HG03039 (cell line): ENCODE results near the gene MRPS6.

ENCODE experiments used
- ATAC-seq: cut with Tn5 transposase; IDR thresholded peaks from one replicate; pipeline ENCODE4 v1.9.1; 2021; ENCODE audit warnings: mild to moderate bottlenecking, moderate library complexity; ENCODE audit not compliant: unreplicated experiment

Gene MRPS6

DNA sequence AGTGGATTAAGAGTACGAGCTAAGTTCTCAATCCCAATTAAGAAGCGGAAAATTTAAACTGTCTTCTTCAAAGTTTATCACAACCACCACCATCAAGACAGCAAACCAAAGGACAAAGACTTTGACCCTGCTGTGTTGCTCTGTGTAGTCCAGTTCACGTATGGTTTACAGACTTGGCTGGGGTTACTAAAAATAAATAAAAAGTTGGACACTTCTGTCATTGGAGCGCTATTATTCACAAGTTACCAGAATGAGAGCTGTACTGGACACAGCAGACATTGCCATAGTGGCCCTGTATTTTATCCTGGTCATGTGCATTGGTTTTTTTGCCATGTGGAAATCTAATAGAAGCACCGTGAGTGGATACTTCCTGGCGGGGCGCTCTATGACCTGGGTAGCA, 21.6 kb downstream of the MRPS6 start:
- no peak for ATAC-seq

- ATAC-seq, result no peak
Observed at GRCh38 chr21:34097442-34097841, 24.1 kb downstream of the MRPS6 start.

GRCh38 chr21:34100337-34100736, 27.0 kb downstream of the MRPS6 start:
- ATAC-seq, result no peak

DNA sequence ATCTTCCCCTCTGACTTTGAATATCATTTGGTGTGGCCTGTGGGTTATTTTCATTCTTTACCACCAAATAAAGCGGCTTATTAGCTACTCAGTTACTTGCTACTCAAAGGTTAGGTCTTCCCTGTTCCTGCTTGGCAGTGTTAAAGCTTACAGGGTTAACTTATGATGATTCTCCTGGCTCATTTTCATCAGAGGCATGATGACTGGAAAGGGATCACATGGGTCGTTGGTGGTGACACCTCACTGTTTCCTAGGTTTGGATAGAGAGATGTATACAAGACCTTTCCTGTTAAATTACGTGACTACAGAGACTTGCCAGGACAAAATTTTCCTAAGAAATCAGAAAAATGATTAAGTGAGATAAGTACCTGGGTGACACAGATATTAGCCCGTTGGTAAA, 27.4 kb downstream of the MRPS6 start:
- ATAC-seq, result no peak

GRCh38 chr21:34105947-34106541, 32.7 kb downstream of the MRPS6 start:
- ATAC-seq, result no peak

GRCh38 chr21:34107606-34108005, 34.2 kb downstream of the MRPS6 start:
- no peak for ATAC-seq

DNA sequence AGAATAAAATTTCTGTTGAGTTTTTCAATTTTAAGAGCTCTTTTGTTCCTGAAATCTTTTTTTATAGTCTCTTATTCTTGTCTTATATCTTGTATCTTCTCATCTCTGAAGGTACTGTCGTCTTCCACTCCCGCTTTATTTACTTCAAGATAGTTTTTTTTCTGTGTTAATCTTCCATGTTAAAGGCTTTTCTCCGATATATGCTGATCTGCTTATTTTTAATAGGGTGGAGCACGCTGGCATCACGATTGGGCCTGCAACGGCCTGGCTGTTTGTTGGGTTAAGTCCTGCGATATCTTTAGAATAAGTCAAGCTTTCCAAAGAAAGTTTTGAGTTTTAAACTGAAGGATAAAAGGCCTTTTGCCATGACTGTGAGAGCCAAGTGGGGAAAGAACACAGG, 35.7 kb downstream of the MRPS6 start:
- ATAC-seq, result no peak

GRCh38 chr21:34110594-34111202, 37.3 kb downstream of the MRPS6 start:
- ATAC-seq, result no peak

DNA sequence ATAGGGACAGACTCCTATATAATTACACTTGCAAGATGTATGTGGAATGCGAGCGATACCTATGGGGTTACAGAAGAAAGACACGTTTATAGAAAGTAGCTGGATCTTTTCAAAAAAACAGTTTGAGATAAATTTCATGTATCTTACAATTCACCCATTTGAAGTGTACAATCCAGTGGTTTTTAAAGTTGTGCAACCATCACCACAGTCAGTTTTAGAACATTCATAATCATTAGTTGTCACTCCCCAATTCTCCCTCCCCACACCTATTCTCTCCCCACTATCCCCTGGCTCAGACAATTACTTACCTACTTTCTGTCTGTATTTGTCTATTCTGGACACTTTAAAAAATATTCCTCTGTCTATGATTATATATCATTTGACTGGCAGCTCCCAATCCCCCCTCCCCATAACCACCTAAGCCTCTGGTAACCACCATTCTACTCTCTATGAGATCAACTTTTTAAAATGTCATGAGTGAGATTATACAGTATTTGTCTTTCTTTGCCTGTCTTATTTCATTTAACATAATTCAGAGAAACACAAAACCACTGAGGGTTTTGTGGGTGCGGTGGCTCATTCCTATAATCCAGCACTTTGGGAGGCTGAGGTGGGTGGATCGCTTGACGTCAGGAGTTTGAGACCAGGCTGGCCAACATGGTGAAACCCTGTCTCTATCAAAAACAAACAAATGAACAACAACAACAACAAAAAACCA, 39.1 kb downstream of the MRPS6 start:
- ATAC-seq, result no peak

DNA sequence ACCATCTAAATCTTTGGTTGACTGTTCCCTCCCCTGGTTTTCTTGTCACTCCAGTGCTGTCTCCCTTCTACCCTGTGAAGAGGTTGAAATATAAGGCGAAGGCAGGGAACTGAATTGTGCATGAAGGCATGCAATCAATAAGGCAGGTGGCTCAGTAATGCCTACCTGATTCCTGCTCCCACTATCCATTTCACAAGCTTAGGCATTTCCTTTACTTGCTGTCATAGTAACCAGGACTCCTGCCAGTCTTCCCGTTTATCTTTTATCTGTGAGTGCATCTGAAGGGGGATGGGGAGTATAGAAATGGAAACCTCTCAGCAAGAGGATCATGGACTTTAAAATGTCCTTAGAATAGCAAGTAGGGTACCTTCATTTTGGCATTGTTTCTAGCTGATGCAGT, 40.5 kb downstream of the MRPS6 start:
- ATAC-seq, result no peak

DNA sequence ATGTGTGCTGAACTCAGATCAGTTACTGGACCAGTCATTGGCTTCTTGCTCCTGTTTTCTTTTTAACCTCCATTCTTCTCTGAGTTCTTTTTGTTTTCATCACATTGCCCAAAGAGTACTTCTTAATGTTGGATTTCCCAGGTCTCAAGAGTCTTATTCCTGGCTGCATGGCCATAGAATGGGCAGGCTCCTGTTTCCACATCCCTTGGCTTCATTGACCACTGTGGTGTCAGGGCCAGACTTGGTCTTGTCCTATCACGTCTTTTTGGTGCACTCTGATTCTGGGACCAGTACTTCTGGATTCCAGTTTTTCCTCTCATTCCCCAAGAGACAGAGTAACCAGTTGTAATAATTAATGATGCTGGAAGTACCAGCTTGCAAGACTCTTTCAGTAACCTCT, 41.8 kb downstream of the MRPS6 start:
- ATAC-seq, result no peak

- no peak for ATAC-seq
Observed at GRCh38 chr21:34116569-34116968, 43.2 kb downstream of the MRPS6 start.

DNA sequence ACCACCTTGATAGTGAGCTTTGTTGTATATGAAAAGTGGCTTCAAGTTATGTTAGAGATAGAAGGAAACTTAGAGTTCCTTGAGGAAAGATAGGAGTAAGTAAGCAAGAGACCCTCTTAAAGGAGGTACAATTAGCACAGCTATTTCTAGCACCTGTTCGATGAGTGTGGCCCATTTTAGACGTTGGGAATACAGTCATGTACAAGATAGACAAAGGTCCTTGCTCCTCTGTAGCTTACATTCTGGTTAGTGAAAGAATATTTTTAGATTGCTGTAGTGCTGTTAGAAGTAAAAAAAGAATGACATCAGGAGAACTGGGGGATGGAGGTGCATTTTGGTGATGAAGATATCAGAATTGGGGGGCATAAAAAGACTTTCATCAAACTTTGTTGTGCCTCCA, 47.5 kb downstream of the MRPS6 start:
- ATAC-seq, result no peak

DNA sequence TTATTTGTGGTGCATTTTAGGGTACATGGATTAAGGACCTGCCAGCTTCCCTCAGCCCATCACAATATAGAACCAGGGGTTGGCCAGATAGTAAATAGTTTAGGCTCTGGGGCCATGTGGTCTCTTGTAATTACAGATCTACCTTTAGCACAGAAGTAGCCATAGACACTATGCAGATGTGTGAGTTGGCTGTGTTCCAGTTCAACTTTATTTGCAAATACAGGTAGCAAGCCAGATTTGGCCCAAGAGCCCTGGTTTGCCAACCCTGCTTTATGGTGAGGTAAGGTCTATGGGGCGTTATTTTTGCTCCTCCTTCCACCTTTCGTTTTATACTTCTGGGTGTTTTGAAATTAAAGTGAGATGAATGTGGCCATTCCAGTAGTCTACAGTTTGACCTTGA, 48.7 kb downstream of the MRPS6 start:
- ATAC-seq, result no peak

GRCh38 chr21:34123609-34124008, 50.2 kb downstream of the MRPS6 start:
- no peak for ATAC-seq

- no peak for ATAC-seq
Observed at GRCh38 chr21:34126269-34126668, 52.9 kb downstream of the MRPS6 start.

- no peak for ATAC-seq
Observed at GRCh38 chr21:34126691-34127090, 53.3 kb downstream of the MRPS6 start.

DNA sequence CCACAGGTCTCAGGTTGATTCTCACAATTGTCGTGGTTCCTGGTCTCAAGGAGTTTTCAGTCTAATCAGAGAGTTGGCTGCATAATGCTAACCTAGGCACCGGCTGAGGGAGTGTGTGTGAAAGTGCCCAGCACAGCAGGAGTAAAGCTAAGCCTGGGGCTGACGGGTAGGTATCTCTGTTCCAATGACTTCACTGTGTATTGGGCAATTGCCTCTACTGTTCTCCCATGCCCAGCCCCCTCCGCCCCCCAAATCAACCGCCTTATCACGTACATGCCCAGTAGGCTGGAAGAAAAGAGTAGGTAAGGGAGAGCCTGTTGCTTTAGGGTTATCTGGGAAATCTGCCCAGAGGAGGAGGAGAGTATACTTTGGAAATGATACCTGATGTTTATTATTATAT, 54.7 kb downstream of the MRPS6 start:
- ATAC-seq, result no peak

- no peak for ATAC-seq
Observed at GRCh38 chr21:34128674-34129038, 55.3 kb downstream of the MRPS6 start.

DNA sequence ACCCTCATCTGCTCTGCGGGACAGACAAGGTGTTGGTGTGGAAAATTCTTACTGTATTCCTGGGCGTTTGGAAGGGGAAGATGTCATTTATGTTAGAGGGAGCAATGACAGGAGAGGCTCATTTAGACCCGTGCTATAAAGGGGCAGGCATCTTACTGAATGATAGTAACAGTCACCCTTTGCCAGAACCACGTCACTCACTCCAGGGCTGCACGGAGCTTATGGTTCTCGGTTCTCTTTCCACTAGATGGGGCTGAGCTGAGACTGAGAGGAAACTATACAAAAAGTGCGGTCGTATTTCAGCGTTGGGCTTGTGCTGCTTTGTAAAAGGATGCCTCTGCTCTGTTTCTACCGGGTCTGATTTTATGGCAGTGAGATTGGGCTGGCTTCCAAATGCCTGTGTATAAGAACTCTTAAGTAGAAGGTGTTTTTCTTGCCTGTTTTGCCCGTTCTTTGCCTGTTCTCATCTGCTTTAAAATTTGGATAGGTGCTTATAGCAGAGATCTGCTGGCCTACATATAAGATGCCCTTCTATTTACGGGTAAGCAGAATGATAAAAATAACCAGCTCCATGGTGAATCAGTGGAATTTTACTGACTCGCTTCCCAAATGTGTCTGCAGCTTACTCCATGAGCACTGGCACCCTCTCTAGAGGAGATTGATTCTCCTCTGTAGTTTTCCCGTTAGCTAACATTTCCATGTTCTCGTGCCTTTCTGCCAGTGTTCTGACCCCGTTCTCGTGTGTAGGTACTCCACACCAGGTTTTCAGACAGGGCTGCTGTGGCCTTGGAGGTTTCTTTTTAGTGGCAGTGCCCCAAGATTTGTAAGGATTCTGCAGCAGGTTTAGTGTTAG, 55.9 kb downstream of the MRPS6 start:
- no peak for ATAC-seq

DNA sequence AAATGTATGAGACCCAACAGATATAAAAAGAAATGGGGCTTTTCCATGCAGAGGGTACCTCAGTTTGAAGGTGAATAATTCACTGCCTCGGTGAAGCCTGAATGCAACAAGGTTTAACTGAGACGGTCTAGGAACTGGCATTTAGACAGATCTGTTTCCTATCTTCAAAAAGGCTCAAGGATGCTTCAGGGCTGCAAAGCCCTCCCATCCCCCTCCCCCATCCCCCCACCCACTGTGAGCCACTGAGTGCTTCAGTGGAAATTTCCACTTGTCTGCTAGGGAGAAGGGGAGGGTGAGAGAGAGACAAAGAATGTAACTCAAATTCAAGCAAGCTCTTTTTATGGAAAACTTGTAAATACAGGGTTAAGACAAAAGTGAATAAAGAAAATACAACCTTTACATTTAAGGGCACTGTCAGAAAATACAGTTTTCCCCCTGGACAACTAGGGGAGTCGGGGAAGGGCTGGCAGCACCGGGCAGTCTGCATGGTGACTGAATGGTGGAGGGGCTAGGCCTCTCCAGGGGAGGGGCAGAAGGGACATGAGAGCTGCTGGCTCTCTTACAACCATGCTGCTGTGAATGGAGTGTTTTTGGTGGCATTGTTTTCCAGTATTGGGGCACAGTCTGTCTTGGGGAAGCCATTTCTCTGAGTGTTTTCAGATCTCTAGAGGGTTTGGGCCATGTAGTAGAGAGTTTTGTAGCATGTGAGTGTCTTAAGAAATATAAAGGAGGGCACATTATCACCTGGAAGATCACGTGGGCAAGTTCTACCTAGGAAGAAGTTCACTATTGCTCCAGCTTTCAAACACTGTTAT, 56.7 kb downstream of the MRPS6 start:
- ATAC-seq, result no peak
